HCT116 (cell line): ENCODE data around the gene HYAL1. TPM values are rescaled to one million over a fixed set of nuclear protein-coding genes. Genes with fewer than 3 reads are reported as not detected.

Experiments used
- ATAC-seq: fragments of 200-7000 bp; cut with Tn5 transposase; 2 replicates; pipeline ENCODE4 v1.9.1; 2020; ENCODE audit warnings: mild to moderate bottlenecking, moderate library complexity
- BruUV-seq: library from RNA; stranded (reverse); fragments of 400-500 nt; replicated peaks from 2 replicates; lab custom pipeline; 2021; lab: Mats Ljungman, UMichigan
- CTCF ChIA-PET: fragments of 300-600 bp; sonication (Branson Sonifier 250); formaldehyde crosslinking; loops from one replicate; lab custom pipeline; 2021; ENCODE audit warnings: antibody characterized with exemption; lab: Charles Lee
- POLR2A ChIA-PET: fragments of 300-600, 350-600 bp; sonication (Branson Sonifier 250); formaldehyde crosslinking; loops from one replicate; lab custom pipeline; 2021; ENCODE audit warnings: antibody characterized with exemption; lab: Charles Lee
- RAD21 ChIA-PET, 2 experiments: fragments of 300-600 bp; sonication (Branson Sonifier 250); formaldehyde crosslinking; loops; one replicate each; lab custom pipeline; 2023; ENCODE audit warnings: low total read pairs in 2 of 2; ENCODE audit not compliant: uncharacterized antibody in 2 of 2, unreplicated experiment in 2 of 2, low non-redundant PET in 1 of 2; lab: Charles Lee
- DNase-seq: peaks from one replicate; pipeline ENCODE4 v3.0.0-alpha.2; 2010; ENCODE audit warnings: low read depth, low spot score
- H2AFZ ChIP-seq: fragments of 200-600 bp; shearing (Covaris generic), sonication (generic); 2 replicates; pipeline ENCODE4 v1.6.1; 2017; ENCODE audit warnings: low read depth, mixed run types, mixed read lengths, antibody characterized with exemption, low read length; ENCODE audit not compliant: poor library complexity, severe bottlenecking
- H3K27ac ChIP-seq: 2 replicates; pipeline ENCODE4 v1.5.1; 2012; ENCODE audit warnings: low read depth, low read length
- H3K27me3 ChIP-seq: fragments of 200-600 bp; sonication (generic); 2 replicates; pipeline ENCODE4 v1.6.1; 2016; ENCODE audit warnings: mixed run types, low read length, mixed read lengths; ENCODE audit not compliant: insufficient read depth
- H3K36me3 ChIP-seq, 2 experiments: fragments of 200-500 bp in 1 of 2; fragments of 200-600 bp in 1 of 2; sonication (Bioruptor generic) in 1 of 2; sonication (generic) in 1 of 2; 2 replicates each; pipeline versions ENCODE4 v1.5.1 to v1.6.1; 2014 to 2016; ENCODE audit warnings: low read length in 2 of 2, inconsistent platforms in 1 of 2, mixed read lengths in 1 of 2, mixed run types in 1 of 2; ENCODE audit not compliant: insufficient read depth in 2 of 2, control insufficient read depth in 1 of 2
- H3K4me1 ChIP-seq, 2 experiments: fragments of 200-600 bp in 1 of 2; sonication (generic) in 1 of 2; 2 replicates each; pipeline versions ENCODE4 v1.5.1 to v1.6.1; 2012 to 2017; ENCODE audit warnings: low read length in 2 of 2, inconsistent platforms in 1 of 2, mild to moderate bottlenecking in 1 of 2, mixed read lengths in 1 of 2, mixed run types in 1 of 2, moderate library complexity in 1 of 2; ENCODE audit not compliant: insufficient read depth in 2 of 2, control insufficient read depth in 1 of 2
- H3K4me2 ChIP-seq: fragments of 200-600 bp; sonication (generic); 2 replicates; pipeline ENCODE4 v1.6.1; 2017; ENCODE audit warnings: mixed run types, low read length, mixed read lengths
- H3K4me3 ChIP-seq, 2 experiments: fragments of 200-600 bp in 1 of 2; sonication (generic) in 1 of 2; replicated peaks in 1 of 2; 2 replicates each; pipeline ENCODE4 v1.5.1; 2011 to 2016; ENCODE audit warnings: low read length in 2 of 2, control low read depth in 1 of 2, low read depth in 1 of 2, mild to moderate bottlenecking in 1 of 2, mixed read lengths in 1 of 2, mixed run types in 1 of 2
- H3K79me2 ChIP-seq: fragments of 200-600 bp; sonication (generic); 2 replicates; pipeline ENCODE4 v1.6.1; 2017; ENCODE audit warnings: mild to moderate bottlenecking, mixed run types, low read length, moderate library complexity, mixed read lengths; ENCODE audit not compliant: insufficient read depth
- H3K9ac ChIP-seq: fragments of 200-600 bp; sonication (generic); 2 replicates; pipeline ENCODE4 v1.6.1; 2016; ENCODE audit warnings: low read length, mixed read lengths
- H3K9me2 ChIP-seq: fragments of 200-600 bp; sonication (generic), shearing (Covaris generic); 2 replicates; pipeline ENCODE4 v1.6.1; 2017; ENCODE audit warnings: mixed run types, mild to moderate bottlenecking, moderate library complexity; ENCODE audit not compliant: insufficient read depth
- H3K9me3 ChIP-seq, 2 experiments: fragments of 200-500 bp in 1 of 2; fragments of 200-600 bp in 1 of 2; sonication (Bioruptor generic) in 1 of 2; sonication (generic) in 1 of 2; 2 replicates each; pipeline ENCODE4 v1.6.1; 2014 to 2017; ENCODE audit warnings: low read length in 2 of 2, mixed read lengths in 2 of 2, inconsistent platforms in 1 of 2, low read depth in 1 of 2, mild to moderate bottlenecking in 1 of 2, mixed run types in 1 of 2, moderate library complexity in 1 of 2; ENCODE audit not compliant: control insufficient read depth in 1 of 2, insufficient read depth in 1 of 2
- H4K20me1 ChIP-seq: fragments of 200-600 bp; sonication (generic), shearing (Covaris generic); 2 replicates; pipeline ENCODE4 v1.6.1; 2017; ENCODE audit warnings: mixed run types, mild to moderate bottlenecking, moderate library complexity; ENCODE audit not compliant: insufficient read depth
- CBX3 ChIP-seq: IDR thresholded peaks from 2 replicates; pipeline ENCODE4 v1.6.1; 2012; ENCODE audit warnings: low read depth
- EGR1 ChIP-seq: IDR thresholded peaks from 2 replicates; pipeline ENCODE4 v1.6.1; 2012; ENCODE audit warnings: low read depth
- ELF1 ChIP-seq: IDR thresholded peaks from 2 replicates; pipeline ENCODE4 v1.6.1; 2012; ENCODE audit warnings: low read depth, borderline replicate concordance
- EZH2 ChIP-seq: fragments of 200-600 bp; sonication (generic); IDR thresholded peaks from 2 replicates; pipeline ENCODE4 v1.6.1; 2017; ENCODE audit warnings: antibody characterized with exemption, mixed run types
- EZH2phosphoT487 ChIP-seq: fragments of 200-600 bp; IDR thresholded peaks from 2 replicates; pipeline ENCODE4 v1.6.1; 2018; ENCODE audit warnings: antibody characterized with exemption, borderline replicate concordance
- FOSL1 ChIP-seq: IDR thresholded peaks from 2 replicates; pipeline ENCODE4 v1.6.1; 2012; ENCODE audit warnings: low read depth
- JUND ChIP-seq: IDR thresholded peaks from 2 replicates; pipeline ENCODE4 v1.6.1; 2012
- POLR2AphosphoS5 ChIP-seq: IDR thresholded peaks from 2 replicates; pipeline ENCODE4 v1.6.1; 2011; ENCODE audit warnings: mild to moderate bottlenecking, low read depth, low read length, moderate library complexity
- SIN3A ChIP-seq: IDR thresholded peaks from 2 replicates; pipeline ENCODE4 v1.6.1; 2012; ENCODE audit warnings: low read depth
- SP1 ChIP-seq: IDR thresholded peaks from 2 replicates; pipeline ENCODE4 v1.6.1; 2012; ENCODE audit warnings: low read depth
- TCF7L2 ChIP-seq: IDR thresholded peaks from 2 replicates; pipeline ENCODE4 v1.7.0; 2011; ENCODE audit warnings: borderline replicate concordance, inconsistent platforms; ENCODE audit not compliant: insufficient read depth, insufficient read length; ENCODE audit errors: extremely low read depth
- ZNF274 ChIP-seq: fragments of 200-500 bp; sonication (Bioruptor generic); IDR thresholded peaks from 2 replicates; pipeline ENCODE4 v1.6.1; 2014; ENCODE audit warnings: mild to moderate bottlenecking, low read depth, low read length, inconsistent platforms
- intact Hi-C: fragments of 100-400 bp; cut with micrococcal nuclease; formaldehyde crosslinking; loops from 2 replicates; pipeline ENCODE4 v1.10.0; 2022
- total RNA-seq: library from RNA; stranded (reverse); gene quantifications from one replicate; pipeline ENCODE4 v1.2.1, GENCODE V29; 2021; ENCODE audit not compliant: unreplicated experiment
- TF ChIP-seq, protein P1 (sequence below), 3 experiments: fragments of 200-600 bp in 1 of 3; sonication (generic) in 1 of 3; IDR thresholded peaks in 2 of 3; conservative IDR thresholded peaks in 1 of 3; 2 replicates each; pipeline ENCODE4 v1.5.1; 2012 to 2017; ENCODE audit warnings: low read depth in 2 of 3, low read length in 2 of 3, antibody characterized with exemption in 1 of 3, borderline replicate concordance in 1 of 3, control low read depth in 1 of 3, mild to moderate bottlenecking in 1 of 3, mixed read lengths in 1 of 3, mixed run types in 1 of 3, moderate library complexity in 1 of 3; ENCODE audit not compliant: insufficient read depth in 1 of 3

The HYAL1 gene
- total RNA-seq, 1 experiment from 2014 or later: 6.1 TPM

DNA sequence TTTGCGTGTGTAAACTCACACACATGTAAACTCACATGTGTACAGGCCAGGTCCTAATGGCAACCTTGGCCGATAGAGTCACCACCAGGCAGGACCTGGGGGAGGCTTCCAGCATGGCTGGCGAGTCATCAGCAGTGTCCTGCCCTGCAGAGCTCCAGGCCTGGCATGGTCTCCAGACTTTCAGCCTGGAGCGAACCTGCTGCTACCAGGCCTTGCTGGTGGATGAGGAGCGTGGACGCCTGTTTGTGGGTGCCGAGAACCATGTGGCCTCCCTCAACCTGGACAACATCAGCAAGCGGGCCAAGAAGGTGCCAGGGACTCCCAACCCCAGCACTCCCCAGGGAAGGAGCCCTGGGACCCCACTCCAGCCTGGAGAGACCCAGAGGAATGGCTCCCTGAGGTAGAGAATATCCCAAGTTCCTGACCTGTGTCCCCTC lies 33.4 kb downstream of the HYAL1 start (continued):
- TF ChIP-seq ELF1: no peak
- TF ChIP-seq, protein P1, sequence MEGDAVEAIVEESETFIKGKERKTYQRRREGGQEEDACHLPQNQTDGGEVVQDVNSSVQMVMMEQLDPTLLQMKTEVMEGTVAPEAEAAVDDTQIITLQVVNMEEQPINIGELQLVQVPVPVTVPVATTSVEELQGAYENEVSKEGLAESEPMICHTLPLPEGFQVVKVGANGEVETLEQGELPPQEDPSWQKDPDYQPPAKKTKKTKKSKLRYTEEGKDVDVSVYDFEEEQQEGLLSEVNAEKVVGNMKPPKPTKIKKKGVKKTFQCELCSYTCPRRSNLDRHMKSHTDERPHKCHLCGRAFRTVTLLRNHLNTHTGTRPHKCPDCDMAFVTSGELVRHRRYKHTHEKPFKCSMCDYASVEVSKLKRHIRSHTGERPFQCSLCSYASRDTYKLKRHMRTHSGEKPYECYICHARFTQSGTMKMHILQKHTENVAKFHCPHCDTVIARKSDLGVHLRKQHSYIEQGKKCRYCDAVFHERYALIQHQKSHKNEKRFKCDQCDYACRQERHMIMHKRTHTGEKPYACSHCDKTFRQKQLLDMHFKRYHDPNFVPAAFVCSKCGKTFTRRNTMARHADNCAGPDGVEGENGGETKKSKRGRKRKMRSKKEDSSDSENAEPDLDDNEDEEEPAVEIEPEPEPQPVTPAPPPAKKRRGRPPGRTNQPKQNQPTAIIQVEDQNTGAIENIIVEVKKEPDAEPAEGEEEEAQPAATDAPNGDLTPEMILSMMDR (IDR thresholded peaks at IDR 0.05 in 2 of 3, conservative IDR thresholded peaks at IDR 0.05 in 1 of 3; ENCODE audit: borderline replicate concordance in 1 of 3, insufficient read depth in 1 of 3, low read depth in 2 of 3, low read length in 2 of 3): no peak
- TF ChIP-seq TCF7L2: no peak
- no peak for TF ChIP-seq POLR2AphosphoS5
- TF ChIP-seq FOSL1: no peak
- TF ChIP-seq ZNF274: no peak
- TF ChIP-seq EZH2phosphoT487: no peak
- no peak for TF ChIP-seq EZH2

DNA sequence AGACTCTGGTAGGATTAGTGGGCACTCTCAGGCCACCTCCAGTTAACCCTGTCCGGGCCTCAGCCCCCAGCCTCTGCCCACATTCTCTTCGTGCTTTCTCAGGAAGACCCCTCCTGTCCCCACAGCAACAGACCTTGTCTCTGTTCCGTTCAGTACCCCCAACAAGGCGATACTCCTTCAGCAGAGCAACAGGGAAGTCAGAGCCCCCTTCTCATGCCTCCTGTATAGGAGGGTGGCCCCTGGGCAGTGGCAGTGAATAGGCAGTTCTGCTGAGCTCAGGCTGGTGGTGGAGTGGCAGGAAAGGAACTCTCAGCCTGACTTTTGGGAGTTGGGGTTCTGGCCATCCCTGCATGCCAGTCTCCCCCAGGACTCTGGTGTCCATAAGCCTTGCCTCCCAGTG lies 33.9 kb downstream of the HYAL1 start:
- Histone ChIP-seq H3K9me3 (no peaks in the 10 kb centered on the region), H3K4me3 (peak overlapping the region; percentile 47 to 53), H2AFZ (no peak overlapping the region), H3K9ac (peak overlapping the region; percentile 62), H3K27me3 (no peaks in the 10 kb centered on the region)
- RAD21 ChIA-PET: interaction anchor here (0.8 to 1.5 kb wide), 2 partner anchors 9 to 42 kb away, joined by 3 to 6 read pairs; no protein-coding TSS in a partner anchor
- TF ChIP-seq EGR1: no peak
- TF ChIP-seq, protein P1 (IDR thresholded peaks at IDR 0.05 in 2 of 3, conservative IDR thresholded peaks at IDR 0.05 in 1 of 3; ENCODE audit: borderline replicate concordance in 1 of 3, insufficient read depth in 1 of 3, low read depth in 2 of 3, low read length in 2 of 3): no peak
- TF ChIP-seq JUND: no peak
- TF ChIP-seq TCF7L2: no peak
- TF ChIP-seq SIN3A: no peak
- TF ChIP-seq SP1: no peak
- TF ChIP-seq CBX3: no peak
- TF ChIP-seq, all 23 proteins: peak for 0
- POLR2A ChIA-PET: no interaction called here
- H3K79me2 ChIP-seq: no peaks in the 10 kb centered on the region
- no peaks in the 10 kb centered on the region for H3K9me2 ChIP-seq
- H3K36me3 ChIP-seq: no peaks in the 10 kb centered on the region
- H3K4me1 ChIP-seq: peaks cover 81 to 95% of the 10 kb centered on the region in 2 experiments
- peak overlapping the region; percentile 80 for H3K4me2 ChIP-seq
- H3K27ac ChIP-seq: peak overlapping the region; percentile 88
- no peaks in the 10 kb centered on the region for H4K20me1 ChIP-seq
- CTCF ChIA-PET: interaction anchor here (0.7 to 3.4 kb wide), 6 partner anchors 9 to 75 kb away, joined by 3 to 27 read pairs (median 4); no protein-coding TSS in a partner anchor
- no TSS peak for BruUV-seq
- ATAC-seq (no peak), DNase-seq (no peak)
- intact Hi-C loops: no loop called here
